Gastrocnemius medialis (tissue), 4 donors: Measurements from ENCODE around the gene DIPK1A.

Experiments
- POLR2A ChIP-seq, 2 donors: fragments of 450-650 bp; IDR thresholded peaks; one replicate each; pipeline ENCODE4 v1.6.1; 2017; ENCODE audit warnings: antibody characterized with exemption in 2 of 2, mild to moderate bottlenecking in 2 of 2, moderate library complexity in 2 of 2
- TF ChIP-seq, protein P1 (sequence below), 5 experiments: fragments of 450-650 bp in 3 of 5; fragments of 200-600 bp in 2 of 5; sonication (generic) in 2 of 5; IDR thresholded peaks in 4 of 5; conservative IDR thresholded peaks in 1 of 5; 1 replicate in 4 of 5; 2 replicates in 1 of 5; pipeline ENCODE4 v1.5.1; 2016 to 2019; ENCODE audit warnings: antibody characterized with exemption in 5 of 5, mild to moderate bottlenecking in 3 of 5, moderate library complexity in 3 of 5

DNA sequence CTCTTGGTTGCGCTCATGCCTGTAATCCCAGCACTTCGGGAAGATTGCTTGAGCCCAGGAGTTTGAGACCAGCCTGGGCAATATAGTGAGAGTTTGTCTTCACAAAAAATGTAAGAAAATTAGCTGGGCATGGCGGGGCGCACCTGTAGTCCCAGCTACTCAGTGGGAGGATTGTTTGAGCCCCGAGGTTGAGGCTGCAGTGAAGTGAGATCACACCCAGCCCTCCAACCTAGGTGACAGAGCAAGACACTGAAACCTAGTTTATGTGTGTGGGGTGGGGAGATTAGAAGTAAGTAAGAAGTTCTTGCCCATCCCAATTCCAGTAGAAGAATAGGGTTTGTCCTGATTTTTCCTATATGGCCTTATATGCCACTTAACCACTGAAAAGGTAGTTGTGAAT, 127.4 kb downstream of the DIPK1A start:
- no peak for TF ChIP-seq POLR2A (IDR thresholded peaks at IDR 0.05)
- TF ChIP-seq, protein P1, sequence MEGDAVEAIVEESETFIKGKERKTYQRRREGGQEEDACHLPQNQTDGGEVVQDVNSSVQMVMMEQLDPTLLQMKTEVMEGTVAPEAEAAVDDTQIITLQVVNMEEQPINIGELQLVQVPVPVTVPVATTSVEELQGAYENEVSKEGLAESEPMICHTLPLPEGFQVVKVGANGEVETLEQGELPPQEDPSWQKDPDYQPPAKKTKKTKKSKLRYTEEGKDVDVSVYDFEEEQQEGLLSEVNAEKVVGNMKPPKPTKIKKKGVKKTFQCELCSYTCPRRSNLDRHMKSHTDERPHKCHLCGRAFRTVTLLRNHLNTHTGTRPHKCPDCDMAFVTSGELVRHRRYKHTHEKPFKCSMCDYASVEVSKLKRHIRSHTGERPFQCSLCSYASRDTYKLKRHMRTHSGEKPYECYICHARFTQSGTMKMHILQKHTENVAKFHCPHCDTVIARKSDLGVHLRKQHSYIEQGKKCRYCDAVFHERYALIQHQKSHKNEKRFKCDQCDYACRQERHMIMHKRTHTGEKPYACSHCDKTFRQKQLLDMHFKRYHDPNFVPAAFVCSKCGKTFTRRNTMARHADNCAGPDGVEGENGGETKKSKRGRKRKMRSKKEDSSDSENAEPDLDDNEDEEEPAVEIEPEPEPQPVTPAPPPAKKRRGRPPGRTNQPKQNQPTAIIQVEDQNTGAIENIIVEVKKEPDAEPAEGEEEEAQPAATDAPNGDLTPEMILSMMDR (IDR thresholded peaks at IDR 0.05 in 4 of 5, conservative IDR thresholded peaks at IDR 0.05 in 1 of 5), result no peak
